Measurements from ENCODE around the gene SLC22A7.

SLC22A7 gene

DNA sequence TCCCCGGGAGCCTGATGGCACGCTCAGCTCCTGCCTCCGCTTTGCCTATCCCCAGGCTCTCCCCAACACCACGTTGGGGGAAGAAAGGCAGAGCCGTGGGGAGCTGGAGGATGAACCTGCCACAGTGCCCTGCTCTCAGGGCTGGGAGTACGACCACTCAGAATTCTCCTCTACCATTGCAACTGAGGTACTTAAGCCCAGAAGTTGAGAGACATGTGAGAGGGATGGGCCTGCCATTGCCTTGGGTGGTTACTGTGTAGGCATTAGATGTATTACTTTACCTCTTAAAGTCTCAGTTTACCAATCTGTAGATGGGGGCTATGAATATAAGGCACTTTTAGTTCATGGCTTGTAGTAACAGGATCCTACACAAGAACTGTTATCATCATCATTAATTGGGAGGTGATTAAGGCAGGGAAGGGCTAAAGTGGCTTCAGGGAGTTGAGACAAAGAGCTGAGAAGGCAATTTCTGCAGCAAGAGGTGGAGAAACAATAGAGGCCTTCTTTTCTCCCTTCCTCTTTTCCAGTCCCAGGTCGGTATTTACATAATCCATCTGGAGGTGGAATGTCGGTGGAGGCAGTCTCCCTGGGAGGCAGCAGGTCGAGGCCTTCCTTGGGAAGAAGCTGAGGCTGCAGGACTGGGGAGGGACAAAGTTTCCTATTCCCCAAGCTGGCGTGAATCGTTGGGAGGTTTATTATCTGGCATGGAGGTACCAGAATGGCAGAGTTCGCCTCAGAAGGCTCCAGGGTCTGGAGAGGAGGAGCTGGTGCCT lies 691 bp downstream of the SLC22A7 start:
- Histone ChIP-seq H3K27ac (ENCODE audit: low read length) (no peak overlapping the region), H2AFZ (ENCODE audit: low read length) (no peak overlapping the region), H3K79me2 (ENCODE audit: low read length) (no peaks in the 10 kb centered on the region), H3K9me2 (replicated peaks; ENCODE audit: insufficient read depth, low read length) (no peaks in the 10 kb centered on the region), H3F3A (ENCODE audit: insufficient read depth, low read length) (no peaks in the 10 kb centered on the region), H3K9me3 (replicated peaks; ENCODE audit: insufficient read depth, low read length) (no peaks in the 10 kb centered on the region), H3K9ac (ENCODE audit: low read length) (no peak overlapping the region), H3K36me3 (replicated peaks; ENCODE audit: insufficient read depth, low read length) (no peaks in the 10 kb centered on the region), H3K27me3 (replicated peaks; ENCODE audit: insufficient read depth, low read length) (no peaks in the 10 kb centered on the region), H3K4me1 (ENCODE audit: low read length) (no peaks in the 10 kb centered on the region), H3K4me2 (ENCODE audit: low read depth, low read length) (no peak overlapping the region), H3K4me3 (ENCODE audit: low read length) (no peak overlapping the region), H4K20me1 (ENCODE audit: insufficient read depth, low read length) (no peaks in the 10 kb centered on the region)
- no peak for DNase-seq
- TF ChIP-seq EZH2 (optimal IDR thresholded peaks at IDR 0.05; ENCODE audit: low read depth, low read length) = no peak
- no peak for TF ChIP-seq EZH2phosphoT487 (IDR thresholded peaks at IDR 0.05; ENCODE audit: low read length)
- TF ChIP-seq, protein P1, sequence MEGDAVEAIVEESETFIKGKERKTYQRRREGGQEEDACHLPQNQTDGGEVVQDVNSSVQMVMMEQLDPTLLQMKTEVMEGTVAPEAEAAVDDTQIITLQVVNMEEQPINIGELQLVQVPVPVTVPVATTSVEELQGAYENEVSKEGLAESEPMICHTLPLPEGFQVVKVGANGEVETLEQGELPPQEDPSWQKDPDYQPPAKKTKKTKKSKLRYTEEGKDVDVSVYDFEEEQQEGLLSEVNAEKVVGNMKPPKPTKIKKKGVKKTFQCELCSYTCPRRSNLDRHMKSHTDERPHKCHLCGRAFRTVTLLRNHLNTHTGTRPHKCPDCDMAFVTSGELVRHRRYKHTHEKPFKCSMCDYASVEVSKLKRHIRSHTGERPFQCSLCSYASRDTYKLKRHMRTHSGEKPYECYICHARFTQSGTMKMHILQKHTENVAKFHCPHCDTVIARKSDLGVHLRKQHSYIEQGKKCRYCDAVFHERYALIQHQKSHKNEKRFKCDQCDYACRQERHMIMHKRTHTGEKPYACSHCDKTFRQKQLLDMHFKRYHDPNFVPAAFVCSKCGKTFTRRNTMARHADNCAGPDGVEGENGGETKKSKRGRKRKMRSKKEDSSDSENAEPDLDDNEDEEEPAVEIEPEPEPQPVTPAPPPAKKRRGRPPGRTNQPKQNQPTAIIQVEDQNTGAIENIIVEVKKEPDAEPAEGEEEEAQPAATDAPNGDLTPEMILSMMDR (IDR thresholded peaks at IDR 0.05; ENCODE audit: low read length) = no peak

DNA sequence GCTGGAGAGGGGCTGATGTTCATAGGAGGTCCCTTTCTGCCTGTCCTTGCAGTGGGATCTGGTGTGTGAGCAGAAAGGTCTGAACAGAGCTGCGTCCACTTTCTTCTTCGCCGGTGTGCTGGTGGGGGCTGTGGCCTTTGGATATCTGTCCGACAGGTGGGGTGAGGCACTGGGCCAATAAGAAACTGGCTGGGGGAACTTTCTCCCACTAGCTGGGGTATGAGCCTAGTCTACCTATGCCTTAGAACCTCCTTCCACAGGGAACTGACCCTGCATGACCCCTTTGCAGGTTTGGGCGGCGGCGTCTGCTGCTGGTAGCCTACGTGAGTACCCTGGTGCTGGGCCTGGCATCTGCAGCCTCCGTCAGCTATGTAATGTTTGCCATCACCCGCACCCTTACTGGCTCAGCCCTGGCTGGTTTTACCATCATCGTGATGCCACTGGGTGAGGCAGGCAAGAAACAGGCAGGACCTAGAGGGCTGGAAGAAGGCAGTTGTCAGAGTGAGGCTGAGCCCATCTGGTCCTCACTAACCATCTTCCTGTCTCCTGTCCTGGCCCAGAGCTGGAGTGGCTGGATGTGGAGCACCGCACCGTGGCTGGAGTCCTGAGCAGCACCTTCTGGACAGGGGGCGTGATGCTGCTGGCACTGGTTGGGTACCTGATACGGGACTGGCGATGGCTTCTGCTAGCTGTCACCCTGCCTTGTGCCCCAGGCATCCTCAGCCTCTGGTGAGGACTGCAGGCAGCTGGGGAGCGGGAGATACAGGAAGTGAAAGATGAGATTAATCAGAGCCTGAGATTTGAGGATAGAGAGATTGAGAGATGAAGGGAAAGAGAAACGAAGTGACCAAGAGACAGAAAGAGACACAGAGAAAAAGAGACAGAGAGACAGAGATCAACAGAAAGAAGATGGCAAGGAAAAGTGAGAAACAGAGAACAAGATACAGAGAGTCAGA lies 1.6 kb downstream of the SLC22A7 start:
- no peak for TF ChIP-seq EZH2 (optimal IDR thresholded peaks at IDR 0.05; ENCODE audit: low read depth, low read length)
- TF ChIP-seq, protein P1 (IDR thresholded peaks at IDR 0.05; ENCODE audit: low read length) = no peak
- TF ChIP-seq EZH2phosphoT487 (IDR thresholded peaks at IDR 0.05; ENCODE audit: low read length) = no peak
- Histone ChIP-seq H3K9me3 (replicated peaks; ENCODE audit: insufficient read depth, low read length) (no peaks in the 10 kb centered on the region), H3K4me3 (ENCODE audit: low read length) (no peak overlapping the region), H2AFZ (ENCODE audit: low read length) (no peak overlapping the region), H3K36me3 (replicated peaks; ENCODE audit: insufficient read depth, low read length) (no peaks in the 10 kb centered on the region), H3K4me2 (ENCODE audit: low read depth, low read length) (no peak overlapping the region), H4K20me1 (ENCODE audit: insufficient read depth, low read length) (no peaks in the 10 kb centered on the region), H3K79me2 (ENCODE audit: low read length) (no peaks in the 10 kb centered on the region), H3K9me2 (replicated peaks; ENCODE audit: insufficient read depth, low read length) (no peaks in the 10 kb centered on the region), H3K9ac (ENCODE audit: low read length) (no peak overlapping the region), H3K27me3 (replicated peaks; ENCODE audit: insufficient read depth, low read length) (no peaks in the 10 kb centered on the region), H3F3A (ENCODE audit: insufficient read depth, low read length) (no peaks in the 10 kb centered on the region), H3K4me1 (ENCODE audit: low read length) (no peaks in the 10 kb centered on the region), H3K27ac (ENCODE audit: low read length) (no peak overlapping the region)
- DNase-seq = no peak

DNA sequence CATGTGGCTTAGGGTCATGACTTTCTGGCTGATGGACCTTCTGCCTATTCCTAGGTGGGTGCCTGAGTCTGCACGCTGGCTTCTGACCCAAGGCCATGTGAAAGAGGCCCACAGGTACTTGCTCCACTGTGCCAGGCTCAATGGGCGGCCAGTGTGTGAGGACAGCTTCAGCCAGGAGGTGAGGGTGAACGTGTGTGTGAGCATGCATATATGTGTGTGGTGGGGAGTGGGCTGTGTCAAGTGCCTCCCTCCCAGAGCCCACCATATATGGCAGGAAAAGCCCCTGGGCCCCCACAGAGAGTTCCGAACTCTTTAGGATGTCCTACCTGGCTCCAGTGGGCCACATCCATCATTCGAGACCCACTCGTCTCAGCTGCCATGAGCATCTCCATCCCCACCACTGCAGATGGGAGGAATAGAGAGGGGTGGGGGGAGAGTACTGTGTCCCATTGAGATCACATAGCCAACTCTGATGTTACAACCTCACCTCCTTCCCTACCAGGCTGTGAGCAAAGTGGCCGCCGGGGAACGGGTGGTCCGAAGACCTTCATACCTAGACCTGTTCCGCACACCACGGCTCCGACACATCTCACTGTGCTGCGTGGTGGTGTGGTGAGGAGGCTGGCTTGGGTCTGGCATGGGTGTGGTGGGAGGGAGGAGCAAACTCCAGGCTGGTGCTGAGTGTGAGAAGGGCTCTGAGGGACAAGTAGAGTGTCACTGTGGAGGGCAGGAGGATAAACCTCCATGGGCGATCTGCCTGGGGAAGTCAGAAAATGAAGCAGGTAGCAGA lies 3.2 kb downstream of the SLC22A7 start:
- no peak for DNase-seq
- Histone ChIP-seq H2AFZ (ENCODE audit: low read length) (no peak overlapping the region), H3K27ac (ENCODE audit: low read length) (no peak overlapping the region), H3K36me3 (replicated peaks; ENCODE audit: insufficient read depth, low read length) (no peaks in the 10 kb centered on the region), H3K79me2 (ENCODE audit: low read length) (no peaks in the 10 kb centered on the region), H3F3A (ENCODE audit: insufficient read depth, low read length) (no peaks in the 10 kb centered on the region), H3K4me1 (ENCODE audit: low read length) (no peaks in the 10 kb centered on the region), H3K4me3 (ENCODE audit: low read length) (no peak overlapping the region), H3K9me2 (replicated peaks; ENCODE audit: insufficient read depth, low read length) (no peaks in the 10 kb centered on the region), H3K4me2 (ENCODE audit: low read depth, low read length) (no peak overlapping the region), H3K27me3 (replicated peaks; ENCODE audit: insufficient read depth, low read length) (no peaks in the 10 kb centered on the region), H4K20me1 (ENCODE audit: insufficient read depth, low read length) (no peaks in the 10 kb centered on the region), H3K9ac (ENCODE audit: low read length) (no peak overlapping the region), H3K9me3 (replicated peaks; ENCODE audit: insufficient read depth, low read length) (no peaks in the 10 kb centered on the region)
- TF ChIP-seq EZH2phosphoT487 (IDR thresholded peaks at IDR 0.05; ENCODE audit: low read length) = no peak
- TF ChIP-seq, protein P1 (IDR thresholded peaks at IDR 0.05; ENCODE audit: low read length) = no peak
